Suppressor macrophage treated with lipopolysaccharide for 4 hours (primary cell): ENCODE measurements around the gene DLX4.

Source experiments
- DNase-seq: peaks from one replicate; pipeline ENCODE4 v3.0.0-alpha.2; 2020

The DLX4 gene

DNA sequence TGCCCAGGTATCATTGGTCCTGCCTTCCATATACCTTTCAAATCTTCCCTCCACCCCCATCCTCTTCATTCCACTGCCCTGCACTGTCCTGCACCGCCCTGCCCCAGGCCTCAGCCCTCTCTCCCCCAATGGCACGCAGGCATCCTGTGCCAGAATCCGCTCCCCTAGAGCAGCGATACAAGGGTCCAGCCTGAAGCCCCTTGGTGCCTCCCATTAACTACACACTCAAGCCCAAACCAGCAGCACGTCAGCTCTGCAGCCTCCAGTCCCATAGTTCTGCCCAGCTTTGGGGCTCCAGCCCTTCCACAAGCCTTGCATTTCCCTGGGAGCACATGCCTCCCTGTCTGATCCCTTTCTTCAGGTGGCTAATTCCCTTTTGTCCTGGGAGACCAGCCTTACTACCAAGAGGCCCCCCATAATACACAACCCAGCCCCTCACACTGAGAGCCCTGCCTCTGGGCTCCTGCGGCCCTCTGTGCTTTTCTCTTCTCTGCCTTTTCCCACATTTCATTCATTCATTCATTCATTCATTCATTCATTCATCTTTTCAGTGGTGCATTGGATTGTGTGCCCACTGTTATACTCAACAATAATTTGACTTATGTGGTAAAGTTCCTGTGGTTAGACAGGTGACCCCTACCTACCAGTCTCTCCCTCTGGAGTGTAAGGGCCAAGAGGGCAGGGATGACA lies 52.8 kb downstream of the DLX4 start:
- DNase-seq: no peak

GRCh38 chr17:50022463-50023130 lies 53.6 kb downstream of the DLX4 start:
- DNase-seq: no peak

GRCh38 chr17:50023520-50023919 lies 54.5 kb downstream of the DLX4 start:
- DNase-seq: no peak
